ENCODE data around the gene CD27.
A peak's percentile ranks its signal among the peaks of the same experiment; 100 is the strongest.
"Not testable (repeated sequence)": the region's sequence is repeated elsewhere in the genome, so short reads cannot be mapped to it uniquely, and the experiment has no call there.

The CD27 gene

GRCh38 chr12:6489449-6489848 lies 44.7 kb downstream of the CD27 start:
- DNase-seq: no peak

GRCh38 chr12:6490673-6491072 lies 45.9 kb downstream of the CD27 start:
- not testable (repeated sequence) for DNase-seq

- peak; percentile 95 to 98 for DNase-seq
Observed at GRCh38 chr12:6492838-6493496, 48.2 kb downstream of the CD27 start, which contains the start of gene MRPL51. Gene MRPL51 (minus strand): TSS chr12:6493262. CDS start chr12:6493136, 126 bp downstream.

- DNase-seq: peak; percentile 87 to 94
Observed at GRCh38 chr12:6493497-6494257, 48.9 kb downstream of the CD27 start, which contains the start of gene NCAPD2. Gene NCAPD2 (plus strand): TSS chr12:6494102. CDS start chr12:6495099, 997 bp downstream.

- no peak for DNase-seq
Observed at GRCh38 chr12:6494258-6494743, 49.5 kb downstream of the CD27 start.

- no peak for DNase-seq
Observed at GRCh38 chr12:6494968-6495367, 50.2 kb downstream of the CD27 start.

GRCh38 chr12:6497291-6497690 lies 52.5 kb downstream of the CD27 start:
- DNase-seq: not testable (repeated sequence)

GRCh38 chr12:6500466-6500865 lies 55.7 kb downstream of the CD27 start:
- no peak for DNase-seq
